Mucosa of descending colon (tissue), 3 donors: ENCODE results near the gene TSPAN4. TPM values are rescaled to one million over a fixed set of nuclear protein-coding genes. Genes with fewer than 3 reads are reported as not detected.
A peak's percentile ranks its signal among the peaks of the same experiment; 100 is the strongest.

Source experiments
- ATAC-seq: fragments of 200-7000 bp; cut with Tn5 transposase; one replicate; pipeline ENCODE4 v1.9.1; 2020; ENCODE audit warnings: mild to moderate bottlenecking, moderate library complexity
- DNase-seq, 3 donors: peaks; one replicate each; pipeline ENCODE4 v3.0.0-alpha.2; 2020
- H3K36me3 ChIP-seq: fragments of 200-600 bp; one replicate; pipeline ENCODE4 v1.8.0; 2021; ENCODE audit warnings: low read depth, mild to moderate bottlenecking
- H3K4me1 ChIP-seq: fragments of 200-600 bp; one replicate; pipeline ENCODE4 v1.8.0; 2021; ENCODE audit warnings: low read depth, mild to moderate bottlenecking
- H3K4me3 ChIP-seq: fragments of 200-600 bp; one replicate; pipeline ENCODE4 v1.8.0; 2021; ENCODE audit warnings: mild to moderate bottlenecking
- H3K9me3 ChIP-seq: fragments of 200-600 bp; one replicate; pipeline ENCODE4 v1.8.0; 2021; ENCODE audit warnings: mild to moderate bottlenecking
- CTCF ChIP-seq: fragments of 200-600 bp; IDR thresholded peaks from one replicate; pipeline ENCODE4 v1.8.0; 2022; ENCODE audit warnings: antibody characterized with exemption, mild to moderate bottlenecking
- intact Hi-C, 2 donors: fragments of 100-400 bp; cut with DNase I in 1 of 2; cut with micrococcal nuclease in 1 of 2; formaldehyde crosslinking; loops; one replicate each; pipeline versions ENCODE4 v1.11.0 to v1.11.1; 2022; cut with DNase I, micrococcal nuclease
- total RNA-seq, 3 donors: library from RNA; stranded (reverse); fragmentation: NEBNext Ultra II Directional in 2 of 3; extraction: Animal tissue kit (Norgen Biotek cat#: 25700) in 2 of 3; gene quantifications; one replicate each; pipeline versions ENCODE4 v1.2.1 to v1.2.4, GENCODE V29; 2021 to 2023
- donor health status: DM: no; HTN: no; CAD: no; lungs with moderate emphysema.
- donor health status: DM: no; HTN: no; CAD: no.
- donor health status: DM: no; HTN: yes; CAD: no.

Gene TSPAN4
- total RNA-seq, 3 donors from 2014 or later = 9.2 to 42.4 (median 24.7) TPM

GRCh38 chr11:813456-814096, 29.1 kb upstream of the TSPAN4 start:
- Histone ChIP-seq H3K4me3 (no peak overlapping the region), H3K36me3 (no peaks in the 10 kb centered on the region), H3K9me3 (no peaks in the 10 kb centered on the region), H3K4me1 (peaks cover 19% of the 10 kb centered on the region)
- ATAC-seq (no peak), DNase-seq (no peak)
- TF ChIP-seq CTCF = no peak
- intact Hi-C loops = no loop called here

- Histone ChIP-seq H3K9me3 (no peaks in the 10 kb centered on the region), H3K36me3 (no peaks in the 10 kb centered on the region), H3K4me3 (no peak overlapping the region), H3K4me1 (peaks cover 28% of the 10 kb centered on the region)
- ATAC-seq = no peak
- intact Hi-C loops = no loop called here
- TF ChIP-seq CTCF = no peak
- no peak for DNase-seq
Observed at GRCh38 chr11:815675-816432, 26.8 kb upstream of the TSPAN4 start.

GRCh38 chr11:816433-816779, 26.2 kb upstream of the TSPAN4 start:
- intact Hi-C loops = no loop called here
- no peak for ATAC-seq
- no peaks in the 10 kb centered on the region for H3K36me3 ChIP-seq
- TF ChIP-seq CTCF = no peak
- H3K9me3 ChIP-seq = no peaks in the 10 kb centered on the region
- DNase-seq = no peak
- H3K4me1 ChIP-seq = peaks cover 28% of the 10 kb centered on the region
- no peak overlapping the region for H3K4me3 ChIP-seq

GRCh38 chr11:818396-819128, 24.1 kb upstream of the TSPAN4 start, which contains the start of gene PNPLA2:
Gene PNPLA2 (plus strand): TSS chr11:818914. CDS start chr11:819719, 805 bp downstream.
- Histone ChIP-seq H3K36me3 (no peaks in the 10 kb centered on the region), H3K4me1 (peaks cover 29% of the 10 kb centered on the region), H3K4me3 (peak within 1 kb of the TSS; percentile 85), H3K9me3 (no peaks in the 10 kb centered on the region)
- intact Hi-C loops = no loop called here
- DNase-seq (peak in 2 of 3 donors; percentile 69 to 77), ATAC-seq (peak; percentile 49)
- TF ChIP-seq CTCF = no peak

- Histone ChIP-seq H3K4me3 (peak overlapping the region; percentile 85), H3K36me3 (no peaks in the 10 kb centered on the region), H3K9me3 (no peaks in the 10 kb centered on the region), H3K4me1 (peaks cover 33% of the 10 kb centered on the region)
- intact Hi-C loops = no loop called here
- DNase-seq = peak; percentile 95 to 96 (median 96)
- peak; percentile 88 for ATAC-seq
- peak; percentile 10 for TF ChIP-seq CTCF
Observed at GRCh38 chr11:819129-819931, 23.3 kb upstream of the TSPAN4 start.
